Neural progenitor cell (in vitro differentiated cells): Measurements from ENCODE around the gene UBE2E1. TPM values are rescaled to one million over a fixed set of nuclear protein-coding genes. Genes with fewer than 3 reads are reported as not detected.

Experiments used
- DNase-seq: peaks from one replicate; pipeline ENCODE4 v3.0.0-alpha.2; 2016; ENCODE audit warnings: low spot score
- H2AFZ ChIP-seq: fragments of 200-600 bp; sonication (generic); replicated peaks from 2 replicates; pipeline ENCODE4 v1.6.1; 2016; ENCODE audit warnings: antibody characterized with exemption
- H3F3A ChIP-seq: fragments of 200-600 bp; sonication (generic); 2 replicates; pipeline ENCODE4 v1.6.1; 2016; ENCODE audit warnings: antibody characterized with exemption, low read depth
- H3K27ac ChIP-seq: fragments of 200-600 bp; sonication (generic); 2 replicates; pipeline ENCODE4 v1.5.1; 2016; ENCODE audit warnings: mild to moderate bottlenecking
- H3K27me3 ChIP-seq: fragments of 200-600 bp; sonication (generic); 2 replicates; pipeline ENCODE4 v1.6.1; 2016; ENCODE audit warnings: mild to moderate bottlenecking, moderate library complexity
- H3K36me3 ChIP-seq: fragments of 200-600 bp; sonication (generic); 2 replicates; pipeline ENCODE4 v1.5.1; 2016
- H3K4me1 ChIP-seq: fragments of 200-600 bp; sonication (generic); 2 replicates; pipeline ENCODE4 v1.6.1; 2016; ENCODE audit warnings: mixed run types
- H3K4me2 ChIP-seq: fragments of 200-600 bp; sonication (generic); 2 replicates; pipeline ENCODE4 v1.6.1; 2016
- H3K4me3 ChIP-seq: fragments of 200-600 bp; sonication (generic); 2 replicates; pipeline ENCODE4 v1.5.1; 2016
- H3K79me2 ChIP-seq: fragments of 200-600 bp; sonication (generic); 2 replicates; pipeline ENCODE4 v1.6.1; 2016; ENCODE audit warnings: low read depth
- H3K9ac ChIP-seq: fragments of 200-600 bp; sonication (generic); 2 replicates; pipeline ENCODE4 v1.6.1; 2016
- H3K9me3 ChIP-seq: fragments of 200-600 bp; sonication (generic); 2 replicates; pipeline ENCODE4 v1.5.1; 2016; ENCODE audit warnings: low read depth
- H4K20me1 ChIP-seq: fragments of 200-600 bp; sonication (generic); 2 replicates; pipeline ENCODE4 v1.6.1; 2016; ENCODE audit warnings: low read depth
- H3K27ac Mint-ChIP-seq: 3 replicates; pipeline ENCODE4 v1.8.0; 2021; ENCODE audit warnings: mixed read lengths
- H3K27me3 Mint-ChIP-seq: 2 replicates; pipeline ENCODE4 v1.8.0; 2022; ENCODE audit warnings: low read depth, mild to moderate bottlenecking, inconsistent platforms, moderate library complexity, mixed read lengths; ENCODE audit not compliant: insufficient read depth
- H3K36me3 Mint-ChIP-seq: 3 replicates; pipeline ENCODE4 v1.8.0; 2021; ENCODE audit warnings: mixed read lengths
- H3K4me1 Mint-ChIP-seq: 3 replicates; pipeline ENCODE4 v1.8.0; 2021; ENCODE audit warnings: mixed read lengths
- H3K4me3 Mint-ChIP-seq: 3 replicates; pipeline ENCODE4 v1.8.0; 2021; ENCODE audit warnings: mild to moderate bottlenecking, moderate library complexity, mixed read lengths
- H3K9me3 Mint-ChIP-seq: 3 replicates; pipeline ENCODE4 v1.8.0; 2020; ENCODE audit warnings: mixed read lengths
- CTCF ChIP-seq: fragments of 200-600 bp; sonication (generic); IDR thresholded peaks from 2 replicates; pipeline ENCODE4 v1.5.1; 2017; ENCODE audit warnings: antibody characterized with exemption, mild to moderate bottlenecking
- EZH2 ChIP-seq: fragments of 200-600 bp; sonication (generic); IDR thresholded peaks from 2 replicates; pipeline ENCODE4 v1.6.1; 2017; ENCODE audit warnings: antibody characterized with exemption, mild to moderate bottlenecking, moderate library complexity
- EZH2phosphoT487 ChIP-seq: fragments of 200-600 bp; sonication (generic); IDR thresholded peaks from 2 replicates; pipeline ENCODE4 v1.6.1; 2017; ENCODE audit warnings: antibody characterized with exemption
- total RNA-seq: library from RNA; depleted of rRNA; stranded (reverse); fragments of >200 nt; gene quantifications from 2 replicates; pipeline ENCODE4 v1.2.3, GENCODE V29; 2015; ENCODE audit warnings: low replicate concordance

The UBE2E1 gene
- total RNA-seq, 1 donor from 2014 or later = 391 TPM

- H3K36me3 Mint-ChIP-seq = peaks cover 53% of the 10 kb centered on the region
- no peak overlapping the region for H3K9ac ChIP-seq
- no peaks in the 10 kb centered on the region for H3K27me3 ChIP-seq
- no peak overlapping the region for H3K4me3 ChIP-seq
- H3K4me2 ChIP-seq = no peak overlapping the region
- H3F3A ChIP-seq = no peaks in the 10 kb centered on the region
- DNase-seq = no peak
- H3K27ac Mint-ChIP-seq = no peak overlapping the region
- H3K9me3 ChIP-seq = no peaks in the 10 kb centered on the region
- H3K79me2 ChIP-seq = peaks cover 25% of the 10 kb centered on the region
- peaks cover 42% of the 10 kb centered on the region for H3K36me3 ChIP-seq
- H3K4me3 Mint-ChIP-seq = no peak overlapping the region
- H3K4me1 Mint-ChIP-seq = peaks cover 8% of the 10 kb centered on the region
- H4K20me1 ChIP-seq = peaks cover 22% of the 10 kb centered on the region
- no peak overlapping the region for H3K27ac ChIP-seq
- peaks cover 13% of the 10 kb centered on the region for H3K9me3 Mint-ChIP-seq
- TF ChIP-seq CTCF (no peak), EZH2 (no peak), EZH2phosphoT487 (no peak)
- no peak overlapping the region for H2AFZ ChIP-seq
- no peaks in the 10 kb centered on the region for H3K4me1 ChIP-seq
- H3K27me3 Mint-ChIP-seq = peaks cover 4% of the 10 kb centered on the region
These were observed 88.7 kb downstream of the UBE2E1 start for GRCh38 chr3:23894254-23895061.

GRCh38 chr3:23895181-23895580 lies 89.4 kb downstream of the UBE2E1 start:
- no peaks in the 10 kb centered on the region for H3K4me1 ChIP-seq
- peaks cover 4% of the 10 kb centered on the region for H3K27me3 Mint-ChIP-seq
- H3K9me3 Mint-ChIP-seq = peaks cover 14% of the 10 kb centered on the region
- peaks cover 57% of the 10 kb centered on the region for H3K36me3 Mint-ChIP-seq
- no peak for DNase-seq
- H3F3A ChIP-seq = no peaks in the 10 kb centered on the region
- peaks cover 40% of the 10 kb centered on the region for H3K36me3 ChIP-seq
- no peak overlapping the region for H3K27ac ChIP-seq
- no peaks in the 10 kb centered on the region for H3K9me3 ChIP-seq
- no peak overlapping the region for H3K9ac ChIP-seq
- peaks cover 4% of the 10 kb centered on the region for H3K4me1 Mint-ChIP-seq
- TF ChIP-seq CTCF (no peak), EZH2phosphoT487 (no peak), EZH2 (no peak)
- H3K27me3 ChIP-seq = no peaks in the 10 kb centered on the region
- H3K4me3 Mint-ChIP-seq = no peak overlapping the region
- H3K27ac Mint-ChIP-seq = no peak overlapping the region
- no peak overlapping the region for H2AFZ ChIP-seq
- no peak overlapping the region for H3K4me2 ChIP-seq
- H3K4me3 ChIP-seq = no peak overlapping the region
- peaks cover 18% of the 10 kb centered on the region for H3K79me2 ChIP-seq
- peaks cover 15% of the 10 kb centered on the region for H4K20me1 ChIP-seq

GRCh38 chr3:23900744-23901143 lies 95.0 kb downstream of the UBE2E1 start:
- peaks cover 69% of the 10 kb centered on the region for H3K36me3 Mint-ChIP-seq
- no peaks in the 10 kb centered on the region for H3K9me3 ChIP-seq

More at GRCh38 chr3:23900744-23901143, 95.0 kb downstream of the UBE2E1 start:
- Histone ChIP-seq H2AFZ (no peak overlapping the region), H3F3A (no peaks in the 10 kb centered on the region), H3K36me3 (peaks cover 26% of the 10 kb centered on the region), H3K79me2 (no peaks in the 10 kb centered on the region), H3K4me3 (no peak overlapping the region), H3K4me1 (no peaks in the 10 kb centered on the region), H3K4me2 (no peak overlapping the region), H3K27ac (no peak overlapping the region), H3K9ac (no peak overlapping the region), H3K27me3 (no peaks in the 10 kb centered on the region), H4K20me1 (no peaks in the 10 kb centered on the region)
- TF ChIP-seq CTCF (no peak), EZH2phosphoT487 (no peak), EZH2 (no peak)
- peaks cover 4% of the 10 kb centered on the region for H3K27me3 Mint-ChIP-seq
- H3K4me3 Mint-ChIP-seq = no peak overlapping the region
- DNase-seq = no peak
- peaks cover 16% of the 10 kb centered on the region for H3K9me3 Mint-ChIP-seq
- H3K27ac Mint-ChIP-seq = no peak overlapping the region
- no peaks in the 10 kb centered on the region for H3K4me1 Mint-ChIP-seq
